Measurements from ENCODE around the gene CISD1. TPM values are rescaled to one million over a fixed set of nuclear protein-coding genes. Genes with fewer than 3 reads are reported as not detected.
"Not testable (repeated sequence)": the region's sequence is repeated elsewhere in the genome, so short reads cannot be mapped to it uniquely, and the experiment has no call there.

CISD1 gene
- total RNA-seq, 2 experiments from 2014 or later, result 42.3 to 44.0 TPM

DNA sequence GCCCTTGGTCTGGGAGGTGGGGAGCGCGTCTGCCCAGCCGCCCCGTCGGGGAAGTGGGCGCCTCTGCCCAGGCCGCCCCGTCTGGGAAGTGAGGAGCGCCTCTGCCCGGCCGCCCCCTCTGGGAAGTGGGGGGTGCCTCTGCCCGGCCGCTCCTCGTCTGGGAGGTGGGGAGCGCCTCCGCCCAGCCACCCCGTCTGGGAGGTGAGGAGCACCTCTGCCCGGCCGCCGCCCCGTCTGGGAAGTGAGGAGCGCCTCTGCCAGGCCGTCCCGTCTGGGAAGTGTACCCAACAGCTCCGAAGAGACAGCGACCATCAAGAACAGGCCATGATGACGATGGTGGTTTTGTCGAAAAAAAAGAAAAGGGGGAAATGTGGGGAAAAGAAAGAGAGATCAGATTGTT lies 24.7 kb upstream of the CISD1 start:
- intact Hi-C loops (cut with micrococcal nuclease), result not testable (repeated sequence)

DNA sequence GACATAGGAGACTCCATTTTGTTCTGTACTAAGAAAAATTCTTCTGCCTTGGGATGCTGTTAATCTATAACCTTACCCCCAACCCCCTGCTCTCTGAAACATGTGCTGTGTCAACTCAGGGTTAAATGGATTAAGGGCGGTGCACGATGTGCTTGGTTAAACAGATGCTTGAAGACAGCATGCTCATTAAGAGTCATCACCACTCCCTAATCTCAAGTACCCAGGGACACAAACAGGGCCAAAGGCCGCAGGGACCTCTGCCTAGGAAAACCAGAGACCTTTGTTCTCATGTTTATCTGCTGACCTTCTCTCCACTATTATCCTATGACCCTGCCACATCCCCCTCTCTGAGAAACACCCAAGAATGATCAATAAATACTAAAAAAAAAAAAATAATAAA lies 24.3 kb upstream of the CISD1 start:
- H3K4me3 Mint-ChIP-seq; POLR2A ChIA-PET; DNase-seq; CTCF ChIA-PET; H3K27me3 Mint-ChIP-seq; H3K27ac Mint-ChIP-seq; intact Hi-C loops (cut with micrococcal nuclease): not testable (repeated sequence)
- Mint-ChIP-seq H3K4me1 (ENCODE audit: low read depth) (peaks cover 20% of the 10 kb centered on the region), H3K9me3 (peaks cover 25% of the 10 kb centered on the region), H3K36me3 (peaks cover 13% of the 10 kb centered on the region)

More for the DNA sequence above, 24.7 kb upstream of the CISD1 start:
- peaks cover 25% of the 10 kb centered on the region for H3K9me3 Mint-ChIP-seq
- H3K36me3 Mint-ChIP-seq, result peaks cover 13% of the 10 kb centered on the region
- CTCF ChIA-PET, H3K27ac Mint-ChIP-seq, DNase-seq, H3K27me3 Mint-ChIP-seq, H3K4me3 Mint-ChIP-seq, POLR2A ChIA-PET: not testable (repeated sequence)
- peaks cover 25% of the 10 kb centered on the region for H3K4me1 Mint-ChIP-seq (ENCODE audit: low read depth)

DNA sequence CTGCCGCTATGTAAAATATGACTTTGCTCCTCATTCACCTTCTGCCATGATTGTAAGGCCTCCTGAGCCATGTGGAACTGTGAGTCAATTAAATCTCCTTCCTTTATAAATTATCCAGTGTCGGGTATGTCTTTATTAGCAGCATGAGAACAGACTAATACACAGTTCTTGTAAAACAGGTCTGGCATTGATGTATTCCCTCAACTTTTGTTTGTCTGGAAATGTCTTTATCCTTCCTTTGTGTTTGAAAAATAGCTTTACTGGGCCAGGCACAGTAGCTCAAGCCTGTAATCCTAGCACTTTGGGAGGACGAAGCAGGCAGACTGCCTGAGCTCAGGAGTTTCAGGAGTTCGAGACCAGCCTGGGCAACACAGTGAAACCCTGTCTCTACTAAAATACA lies 15.8 kb upstream of the CISD1 start:
- ChIA-PET CTCF (interaction anchor here (1.3 kb wide), 1 partner anchor 76 kb away, joined by 3 read pairs; no protein-coding TSS in a partner anchor), POLR2A (no interaction called here)
- no peaks in the 10 kb centered on the region for H3K27me3 Mint-ChIP-seq
- peaks cover 15% of the 10 kb centered on the region for H3K9me3 Mint-ChIP-seq
- DNase-seq, result no peak
- H3K4me3 Mint-ChIP-seq, result no peak overlapping the region
- intact Hi-C loops (cut with micrococcal nuclease), result no loop called here
- H3K27ac Mint-ChIP-seq, result no peak overlapping the region
- H3K36me3 Mint-ChIP-seq, result peaks cover 20% of the 10 kb centered on the region
- peaks cover 22% of the 10 kb centered on the region for H3K4me1 Mint-ChIP-seq (ENCODE audit: low read depth)

DNA sequence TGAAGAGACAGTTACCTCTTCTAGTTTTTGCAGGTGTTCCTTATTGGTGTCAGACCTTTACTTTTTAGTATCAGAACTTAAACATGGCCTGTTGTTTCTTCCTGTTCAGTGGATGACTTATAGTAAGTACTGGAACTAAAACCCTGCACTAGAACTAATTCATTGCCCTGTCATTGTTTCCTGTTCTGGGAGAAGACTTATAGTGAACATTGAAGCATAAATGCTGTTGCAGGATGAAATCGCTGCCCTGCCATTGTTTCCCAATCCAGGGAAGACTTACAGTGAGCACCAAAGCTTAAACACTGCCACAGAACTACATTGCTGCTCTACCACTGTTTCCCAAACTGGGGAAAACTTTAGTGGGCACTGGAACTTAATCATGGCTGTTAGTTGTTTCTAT lies 14.3 kb upstream of the CISD1 start:
- H3K36me3 Mint-ChIP-seq, result peaks cover 20% of the 10 kb centered on the region
- H3K4me1 Mint-ChIP-seq (ENCODE audit: low read depth), result peaks cover 22% of the 10 kb centered on the region
- POLR2A ChIA-PET, result no interaction called here
- no peaks in the 10 kb centered on the region for H3K27me3 Mint-ChIP-seq
- no peak overlapping the region for H3K4me3 Mint-ChIP-seq
- CTCF ChIA-PET, result interaction anchor here (1.3 kb wide), 1 partner anchor 77 kb away, joined by 3 read pairs; no protein-coding TSS in a partner anchor
- intact Hi-C loops (cut with micrococcal nuclease), result no loop called here
- no peak overlapping the region for H3K27ac Mint-ChIP-seq
- DNase-seq, result no peak
- peaks cover 11% of the 10 kb centered on the region for H3K9me3 Mint-ChIP-seq

DNA sequence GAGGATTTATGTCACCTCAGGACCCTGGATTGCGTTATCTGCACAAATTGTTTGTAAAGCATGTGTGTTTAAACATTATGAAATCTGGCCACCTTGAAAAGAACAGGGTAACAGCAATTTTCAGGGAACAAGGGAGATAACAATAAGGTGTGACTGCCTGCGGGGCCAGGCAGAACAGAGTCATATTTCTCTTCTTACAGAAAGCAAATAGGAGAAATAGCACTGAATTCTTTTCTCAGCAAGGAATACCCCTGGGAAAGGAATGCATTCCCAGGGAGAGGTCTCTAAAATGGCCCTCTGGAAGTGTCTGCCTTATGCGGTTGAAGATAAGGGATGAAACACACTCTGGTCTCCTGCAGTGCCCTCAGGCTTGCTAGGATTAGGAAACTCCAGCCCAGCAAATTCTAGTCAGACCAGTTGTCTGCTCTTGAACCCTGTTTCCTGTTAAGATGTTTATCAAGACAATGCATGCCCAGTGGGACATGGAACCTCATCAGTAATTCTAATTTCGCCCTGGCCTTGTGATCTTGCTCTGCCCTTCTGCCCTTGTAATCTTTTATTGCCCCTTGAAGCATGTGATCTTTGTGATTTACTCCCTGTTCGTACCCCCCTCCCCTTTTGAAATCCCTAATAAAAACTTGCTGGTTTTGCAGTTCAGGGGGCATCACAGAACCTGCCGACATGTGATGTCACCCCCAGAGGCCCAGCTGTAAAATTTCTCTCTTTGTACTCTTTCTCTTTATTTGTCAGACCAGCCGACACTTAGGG lies 12.8 kb upstream of the CISD1 start:
- H3K27me3 Mint-ChIP-seq; CTCF ChIA-PET; POLR2A ChIA-PET; DNase-seq; H3K4me3 Mint-ChIP-seq; intact Hi-C loops (cut with micrococcal nuclease); H3K27ac Mint-ChIP-seq: not testable (repeated sequence)
- peaks cover 29% of the 10 kb centered on the region for H3K4me1 Mint-ChIP-seq (ENCODE audit: low read depth)
- peaks cover 11% of the 10 kb centered on the region for H3K9me3 Mint-ChIP-seq
- H3K36me3 Mint-ChIP-seq, result peaks cover 20% of the 10 kb centered on the region

DNA sequence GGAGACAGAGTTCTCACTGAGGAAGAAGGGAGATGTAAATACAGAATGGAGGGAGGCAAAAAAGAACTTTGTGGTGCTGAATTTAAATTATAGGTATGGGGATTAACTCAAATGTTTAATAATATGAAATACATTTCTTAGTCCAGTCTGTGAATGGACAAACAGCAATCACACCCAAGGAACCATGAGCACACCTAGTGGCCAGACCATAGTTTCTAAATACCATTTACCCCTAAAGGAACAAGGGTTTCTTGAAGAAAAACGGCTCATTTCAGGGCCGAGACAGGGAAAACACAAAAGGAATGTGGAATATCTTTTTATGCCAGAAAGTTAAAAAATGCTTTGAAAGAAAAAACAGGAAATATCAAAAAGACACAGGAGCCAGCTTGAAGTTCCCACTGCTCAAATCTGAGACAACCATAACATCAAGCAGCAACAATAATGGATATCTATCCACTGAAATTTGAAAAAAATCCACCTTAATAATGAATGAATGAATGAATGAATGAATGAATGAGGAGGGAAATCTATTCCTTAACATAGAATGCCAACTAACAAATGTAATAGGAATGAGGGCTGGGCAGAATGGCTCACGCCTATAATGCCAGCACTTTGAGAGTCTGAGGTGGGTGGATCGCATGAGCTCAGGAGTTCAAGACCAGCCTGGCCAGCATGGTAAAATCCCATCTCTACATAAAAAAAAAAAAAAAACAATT lies 9.8 kb upstream of the CISD1 start:
- intact Hi-C loops (cut with micrococcal nuclease), result no loop called here
- CTCF ChIA-PET, result no interaction called here
- no peaks in the 10 kb centered on the region for H3K27me3 Mint-ChIP-seq
- H3K4me1 Mint-ChIP-seq (ENCODE audit: low read depth), result peaks cover 34% of the 10 kb centered on the region
- DNase-seq, result no peak
- no peak overlapping the region for H3K27ac Mint-ChIP-seq
- H3K9me3 Mint-ChIP-seq, result peaks cover 1% of the 10 kb centered on the region
- H3K36me3 Mint-ChIP-seq, result peaks cover 9% of the 10 kb centered on the region
- POLR2A ChIA-PET, result interaction anchor here (1.5 kb wide), 1 partner anchor 10 kb away, joined by 3 read pairs; the partner anchor contains the start of gene CISD1
- H3K4me3 Mint-ChIP-seq, result no peak overlapping the region

DNA sequence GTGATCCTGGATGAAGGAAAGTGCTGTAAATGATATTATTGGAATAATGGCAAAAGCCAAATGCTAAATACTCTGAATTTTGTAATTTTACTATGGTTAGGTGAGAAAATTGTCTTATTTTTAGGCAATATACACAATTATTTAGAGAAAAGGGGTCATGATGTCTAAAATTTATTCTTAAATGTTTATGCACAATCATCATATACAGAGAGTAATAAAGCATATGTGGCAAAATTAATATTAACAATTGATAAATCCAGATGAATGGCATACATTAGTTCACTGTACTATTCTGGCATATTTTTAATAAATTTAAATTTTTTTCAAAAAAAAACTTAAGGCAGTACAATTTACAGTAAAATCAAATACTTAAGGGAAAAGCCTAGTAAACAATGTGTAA lies 8.6 kb upstream of the CISD1 start:
- no peak for DNase-seq
- no peaks in the 10 kb centered on the region for H3K27me3 Mint-ChIP-seq
- CTCF ChIA-PET, result no interaction called here
- no peak overlapping the region for H3K4me3 Mint-ChIP-seq
- H3K27ac Mint-ChIP-seq, result no peak overlapping the region
- H3K9me3 Mint-ChIP-seq, result no peaks in the 10 kb centered on the region
- POLR2A ChIA-PET, result no interaction called here
- H3K4me1 Mint-ChIP-seq (ENCODE audit: low read depth), result peaks cover 36% of the 10 kb centered on the region
- intact Hi-C loops (cut with micrococcal nuclease), result no loop called here
- H3K36me3 Mint-ChIP-seq, result peaks cover 9% of the 10 kb centered on the region

DNA sequence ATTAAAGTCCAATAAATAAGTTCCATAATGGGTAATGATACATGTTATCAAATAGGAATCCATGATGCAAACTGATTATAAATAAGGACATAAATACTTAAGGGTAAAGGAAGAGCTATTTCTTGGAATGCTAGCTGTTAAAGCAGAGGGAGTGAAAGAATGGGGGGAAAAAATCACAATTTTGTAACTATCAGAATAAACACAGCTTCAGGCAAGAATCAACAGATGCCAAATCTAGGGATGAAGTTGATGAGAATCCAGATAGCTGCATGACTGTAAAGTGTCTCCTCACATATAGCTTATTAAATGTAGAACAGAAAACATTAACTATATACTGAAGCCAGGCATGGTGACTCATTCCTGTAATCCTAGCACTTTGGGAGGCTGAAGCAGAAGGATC lies 6.2 kb upstream of the CISD1 start:
- H3K36me3 Mint-ChIP-seq, result peaks cover under 1% of the 10 kb centered on the region
- DNase-seq, result no peak
- CTCF ChIA-PET, result interaction anchor here (1.8 kb wide), 1 partner anchor 28 kb away, joined by 5 read pairs; no protein-coding TSS in a partner anchor
- H3K9me3 Mint-ChIP-seq, result no peaks in the 10 kb centered on the region
- POLR2A ChIA-PET, result no interaction called here
- H3K4me3 Mint-ChIP-seq, result no peak overlapping the region
- H3K4me1 Mint-ChIP-seq (ENCODE audit: low read depth), result peaks cover 36% of the 10 kb centered on the region
- no peak overlapping the region for H3K27ac Mint-ChIP-seq
- intact Hi-C loops (cut with micrococcal nuclease), result no loop called here
- no peaks in the 10 kb centered on the region for H3K27me3 Mint-ChIP-seq

DNA sequence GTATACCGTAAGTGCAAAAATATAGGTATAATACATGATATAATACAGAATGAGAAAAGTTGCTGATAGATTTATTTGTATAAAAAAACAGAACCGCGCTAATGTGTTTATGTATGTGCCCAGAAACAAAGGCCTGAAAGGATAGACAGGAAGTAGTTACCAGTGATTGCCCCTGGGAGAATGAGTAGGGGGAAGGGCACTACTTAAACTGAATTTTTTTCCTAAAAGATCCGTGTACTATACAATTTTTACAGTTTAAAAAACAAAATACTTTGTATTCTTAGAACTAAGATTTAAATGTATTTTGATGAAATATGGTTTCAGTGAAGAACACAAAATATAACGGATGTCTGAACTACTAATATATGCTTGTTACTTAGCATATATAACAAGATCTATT lies 4.2 kb upstream of the CISD1 start:
- POLR2A ChIA-PET, result no interaction called here
- no peak overlapping the region for H3K27ac Mint-ChIP-seq
- CTCF ChIA-PET, result no interaction called here
- H3K9me3 Mint-ChIP-seq, result no peaks in the 10 kb centered on the region
- DNase-seq, result no peak
- intact Hi-C loops (cut with micrococcal nuclease), result no loop called here
- no peaks in the 10 kb centered on the region for H3K27me3 Mint-ChIP-seq
- H3K36me3 Mint-ChIP-seq, result no peaks in the 10 kb centered on the region
- no peak overlapping the region for H3K4me3 Mint-ChIP-seq
- peaks cover 36% of the 10 kb centered on the region for H3K4me1 Mint-ChIP-seq (ENCODE audit: low read depth)

DNA sequence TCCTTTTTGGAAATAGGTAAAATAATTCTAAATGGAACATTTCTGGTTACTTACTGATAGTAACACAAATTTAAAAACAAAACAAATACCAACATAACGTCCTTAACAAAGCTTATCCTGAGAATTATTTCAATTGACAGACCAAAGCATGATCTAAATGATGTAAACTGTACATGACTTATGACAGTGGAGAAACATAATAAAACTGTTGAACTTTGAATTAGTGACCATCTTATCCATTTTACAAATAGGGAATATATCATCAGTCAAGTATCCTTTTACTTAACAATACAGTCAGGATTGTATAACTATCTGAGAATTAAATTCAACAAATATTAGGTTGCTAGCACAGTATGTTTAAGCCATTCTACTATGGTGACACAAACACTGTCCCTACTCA lies 3.7 kb upstream of the CISD1 start:
- POLR2A ChIA-PET, result no interaction called here
- peak overlapping the region; percentile 23 for H3K4me3 Mint-ChIP-seq
- H3K4me1 Mint-ChIP-seq (ENCODE audit: low read depth), result peaks cover 32% of the 10 kb centered on the region
- H3K27me3 Mint-ChIP-seq, result no peaks in the 10 kb centered on the region
- H3K27ac Mint-ChIP-seq, result no peak overlapping the region
- DNase-seq, result no peak
- CTCF ChIA-PET, result no interaction called here
- intact Hi-C loops (cut with micrococcal nuclease), result no loop called here
- no peaks in the 10 kb centered on the region for H3K9me3 Mint-ChIP-seq
- no peaks in the 10 kb centered on the region for H3K36me3 Mint-ChIP-seq

DNA sequence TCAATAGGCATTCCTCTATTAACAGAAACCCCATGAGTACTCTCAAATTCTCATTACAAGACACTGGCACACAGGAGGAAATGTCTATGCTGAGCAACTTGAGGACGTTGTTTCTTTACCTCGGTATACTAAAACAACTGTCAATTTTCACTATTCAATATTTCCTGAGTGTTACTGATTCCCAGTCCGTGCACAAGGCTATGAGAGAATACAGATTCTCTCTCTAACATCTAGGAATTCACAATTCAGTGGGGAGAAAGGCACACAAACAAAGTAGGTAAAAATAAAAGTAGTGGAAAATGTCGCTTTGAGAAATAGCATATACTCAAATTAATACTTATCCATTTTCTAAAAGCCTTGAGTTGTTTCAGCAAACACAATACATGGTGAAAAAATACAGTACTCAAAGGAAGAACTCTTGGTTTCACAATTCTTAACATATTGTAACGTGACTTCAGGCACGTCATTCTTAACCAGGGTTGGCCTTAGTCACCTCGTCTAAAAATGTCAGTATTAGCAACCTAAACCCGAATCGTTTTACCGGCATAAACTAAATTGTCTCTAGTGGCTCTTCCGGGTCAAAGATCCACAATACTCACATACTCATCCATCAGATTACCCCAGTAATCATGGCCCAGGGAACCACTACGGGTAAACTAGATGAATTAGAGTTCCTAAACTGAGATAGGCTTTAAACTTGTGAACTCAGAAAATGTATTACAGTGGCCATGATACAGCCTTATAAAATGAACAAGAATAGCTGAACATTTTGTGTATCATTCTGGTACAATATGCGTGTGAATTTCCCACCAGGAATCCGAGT lies 2.7 kb upstream of the CISD1 start:
- no peaks in the 10 kb centered on the region for H3K36me3 Mint-ChIP-seq
- DNase-seq, result peak; percentile 48
- no peaks in the 10 kb centered on the region for H3K9me3 Mint-ChIP-seq
- peak overlapping the region; percentile 87 for H3K27ac Mint-ChIP-seq
- H3K4me1 Mint-ChIP-seq (ENCODE audit: low read depth), result peaks cover 35% of the 10 kb centered on the region
- POLR2A ChIA-PET, result interaction anchor here (0.9 kb wide), 1 partner anchor 69 kb away, joined by 6 read pairs; the partner anchor contains the start of gene UBE2D1
- intact Hi-C loops (cut with micrococcal nuclease), result loop anchor here (1.0 kb wide), 2 partner anchors 29 to 1614 kb away; no protein-coding TSS in a partner anchor
- CTCF ChIA-PET, result interaction anchor here (0.6 to 1.3 kb wide), 4 partner anchors 24 to 472 kb away, joined by 3 to 7 read pairs (median 4); no protein-coding TSS in a partner anchor
- H3K4me3 Mint-ChIP-seq, result peak overlapping the region; percentile 84
- no peaks in the 10 kb centered on the region for H3K27me3 Mint-ChIP-seq

All from activated CD4-positive, alpha-beta memory T cell treated with anti-CD3 and anti-CD28 coated beads for 36 hours (primary cell).